Esophagus muscularis mucosa (tissue), 4 donors: ENCODE data around the gene PRND.

Experiments
- EP300 ChIP-seq: sonication (generic); formaldehyde crosslinking; IDR thresholded peaks from one replicate; pipeline ENCODE4 v1.6.1; 2017; ENCODE audit warnings: antibody characterized with exemption
- POLR2A ChIP-seq: fragments of 450-650 bp; IDR thresholded peaks from one replicate; pipeline ENCODE4 v1.6.1; 2017; ENCODE audit warnings: antibody characterized with exemption, moderate library complexity, mild to moderate bottlenecking, low read depth
- POLR2AphosphoS5 ChIP-seq, 2 donors: sonication (generic); formaldehyde crosslinking; IDR thresholded peaks; one replicate each; pipeline ENCODE4 v1.6.1; 2017; ENCODE audit warnings: antibody characterized with exemption in 2 of 2
- TF ChIP-seq, protein P1 (sequence below), 3 experiments: fragments of 200-600 bp in 2 of 3; fragments of 450-650 bp in 1 of 3; sonication (generic) in 2 of 3; IDR thresholded peaks; one replicate each; pipeline ENCODE4 v1.5.1; 2017 to 2019; ENCODE audit warnings: antibody characterized with exemption in 3 of 3, mild to moderate bottlenecking in 2 of 3, moderate library complexity in 1 of 3

- TF ChIP-seq, protein P1, sequence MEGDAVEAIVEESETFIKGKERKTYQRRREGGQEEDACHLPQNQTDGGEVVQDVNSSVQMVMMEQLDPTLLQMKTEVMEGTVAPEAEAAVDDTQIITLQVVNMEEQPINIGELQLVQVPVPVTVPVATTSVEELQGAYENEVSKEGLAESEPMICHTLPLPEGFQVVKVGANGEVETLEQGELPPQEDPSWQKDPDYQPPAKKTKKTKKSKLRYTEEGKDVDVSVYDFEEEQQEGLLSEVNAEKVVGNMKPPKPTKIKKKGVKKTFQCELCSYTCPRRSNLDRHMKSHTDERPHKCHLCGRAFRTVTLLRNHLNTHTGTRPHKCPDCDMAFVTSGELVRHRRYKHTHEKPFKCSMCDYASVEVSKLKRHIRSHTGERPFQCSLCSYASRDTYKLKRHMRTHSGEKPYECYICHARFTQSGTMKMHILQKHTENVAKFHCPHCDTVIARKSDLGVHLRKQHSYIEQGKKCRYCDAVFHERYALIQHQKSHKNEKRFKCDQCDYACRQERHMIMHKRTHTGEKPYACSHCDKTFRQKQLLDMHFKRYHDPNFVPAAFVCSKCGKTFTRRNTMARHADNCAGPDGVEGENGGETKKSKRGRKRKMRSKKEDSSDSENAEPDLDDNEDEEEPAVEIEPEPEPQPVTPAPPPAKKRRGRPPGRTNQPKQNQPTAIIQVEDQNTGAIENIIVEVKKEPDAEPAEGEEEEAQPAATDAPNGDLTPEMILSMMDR (IDR thresholded peaks at IDR 0.05): no peak
- TF ChIP-seq POLR2A (no peak), POLR2AphosphoS5 (IDR thresholded peaks at IDR 0.05) (no peak), EP300 (no peak)
These were observed 41.6 kb downstream of the PRND start for GRCh38 chr20:4763261-4763660.
